Osteocyte (in vitro differentiated cells): ENCODE measurements around the gene OPN1SW. TPM values are rescaled to one million over a fixed set of nuclear protein-coding genes. Genes with fewer than 3 reads are reported as not detected.

ENCODE experiments used
- DNase-seq: peaks from one replicate; pipeline ENCODE4 v3.0.0; 2021; ENCODE audit warnings: mixed read lengths; ENCODE audit not compliant: unreplicated experiment; ENCODE audit errors: extremely low spot score
- H3K27ac Mint-ChIP-seq: one replicate; pipeline ENCODE4 v1.8.0; 2021; ENCODE audit warnings: mild to moderate bottlenecking, mixed read lengths; ENCODE audit not compliant: unreplicated experiment
- H3K27me3 Mint-ChIP-seq: one replicate; pipeline ENCODE4 v1.8.0; 2021; ENCODE audit warnings: mixed read lengths; ENCODE audit not compliant: unreplicated experiment
- H3K36me3 Mint-ChIP-seq: one replicate; pipeline ENCODE4 v1.8.0; 2021; ENCODE audit warnings: mixed read lengths; ENCODE audit not compliant: unreplicated experiment
- H3K4me1 Mint-ChIP-seq: one replicate; pipeline ENCODE4 v1.8.0; 2021; ENCODE audit warnings: mixed read lengths; ENCODE audit not compliant: unreplicated experiment
- H3K4me3 Mint-ChIP-seq: one replicate; pipeline ENCODE4 v1.8.0; 2021; ENCODE audit warnings: mild to moderate bottlenecking, moderate library complexity, mixed read lengths; ENCODE audit not compliant: unreplicated experiment
- H3K9me3 Mint-ChIP-seq: one replicate; pipeline ENCODE4 v1.8.0; 2021; ENCODE audit warnings: mixed read lengths; ENCODE audit not compliant: unreplicated experiment
- CTCF ChIP-seq: fragments of 200-600 bp; sonication (generic); IDR thresholded peaks from 2 replicates; pipeline ENCODE4 v1.5.0; 2021; ENCODE audit warnings: antibody characterized with exemption, mild to moderate bottlenecking, moderate library complexity
- total RNA-seq: library from RNA; stranded (reverse); gene quantifications from 2 replicates; pipeline ENCODE4 v1.2.1, GENCODE V29; 2021

The OPN1SW gene
- total RNA-seq, 1 donor from 2014 or later, result not detected

GRCh38 chr7:128739990-128740682 is 35.5 kb downstream of the OPN1SW start:
- H3K36me3 Mint-ChIP-seq, result peaks cover 6% of the 10 kb centered on the region
- H3K4me1 Mint-ChIP-seq, result peaks cover 55% of the 10 kb centered on the region
- no peaks in the 10 kb centered on the region for H3K9me3 Mint-ChIP-seq
- H3K4me3 Mint-ChIP-seq, result peak overlapping the region; percentile 91
- no peak for DNase-seq
- TF ChIP-seq CTCF, result no peak
- H3K27me3 Mint-ChIP-seq, result no peaks in the 10 kb centered on the region
- peak overlapping the region; percentile 97 for H3K27ac Mint-ChIP-seq

GRCh38 chr7:128739048-128739962 is 36.3 kb downstream of the OPN1SW start, which contains the start of gene CALU:
TSS of gene CALU (plus strand) at chr7:128739359. CDS start at chr7:128748584, 9,225 bp downstream.
- TF ChIP-seq CTCF, result no peak
- H3K27ac Mint-ChIP-seq, result peak within 1 kb of the TSS; percentile 97
- H3K4me3 Mint-ChIP-seq, result peak within 1 kb of the TSS; percentile 91
- no peaks in the 10 kb centered on the region for H3K27me3 Mint-ChIP-seq
- peak; percentile 99 for DNase-seq
- H3K4me1 Mint-ChIP-seq, result peaks cover 48% of the 10 kb centered on the region
- peaks cover 6% of the 10 kb centered on the region for H3K36me3 Mint-ChIP-seq
- H3K9me3 Mint-ChIP-seq, result no peaks in the 10 kb centered on the region

- Mint-ChIP-seq H3K9me3 (no peaks in the 10 kb centered on the region), H3K27ac (peak overlapping the region; percentile 97), H3K4me1 (peaks cover 42% of the 10 kb centered on the region), H3K4me3 (peak overlapping the region; percentile 91), H3K36me3 (peaks cover 6% of the 10 kb centered on the region), H3K27me3 (no peaks in the 10 kb centered on the region)
- no peak for TF ChIP-seq CTCF
- DNase-seq, result no peak
Measured at GRCh38 chr7:128738570-128739047, 37.0 kb downstream of the OPN1SW start.

GRCh38 chr7:128737867-128738385 is 37.7 kb downstream of the OPN1SW start:
- peak overlapping the region; percentile 97 for H3K27ac Mint-ChIP-seq
- no peak for DNase-seq
- peak overlapping the region; percentile 91 for H3K4me3 Mint-ChIP-seq
- peaks cover 2% of the 10 kb centered on the region for H3K36me3 Mint-ChIP-seq
- TF ChIP-seq CTCF, result no peak
- H3K9me3 Mint-ChIP-seq, result no peaks in the 10 kb centered on the region
- no peaks in the 10 kb centered on the region for H3K27me3 Mint-ChIP-seq
- peaks cover 37% of the 10 kb centered on the region for H3K4me1 Mint-ChIP-seq
